NCI-H2196 treated with DMSO at 0.1 percent for 48 hours (cell line): ENCODE measurements around the gene CEP290.
"Not testable (repeated sequence)": the region's sequence is repeated elsewhere in the genome, so short reads cannot be mapped to it uniquely, and the experiment has no call there.

Source experiments
- DNase-seq: peaks from one replicate; lab custom pipeline; 2025; ENCODE audit not compliant: unreplicated experiment; lab: John Stamatoyannopoulos, UW

The CEP290 gene

GRCh38 chr12:88044035-88044434 lies 97.9 kb downstream of the CEP290 start:
- DNase-seq, result no peak

DNA sequence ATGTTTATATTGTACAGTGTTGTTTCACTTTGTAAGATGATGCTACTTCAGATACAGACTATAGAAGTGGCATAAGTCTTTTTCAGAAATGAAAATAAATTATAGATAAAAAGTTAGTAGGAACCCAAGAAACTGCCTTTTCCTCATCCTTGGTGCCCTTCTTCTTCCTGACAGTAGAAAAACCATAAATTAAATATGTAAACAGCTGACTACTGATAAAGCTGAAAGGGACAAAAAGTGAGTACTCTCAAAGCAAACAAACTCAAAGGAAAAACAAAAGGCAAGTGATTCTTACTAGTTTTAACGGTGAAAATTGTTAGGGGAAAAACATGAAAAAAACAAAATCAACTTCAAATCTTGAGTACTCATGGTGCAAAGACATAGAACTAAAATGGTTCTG lies 104.1 kb downstream of the CEP290 start:
- no peak for DNase-seq

DNA sequence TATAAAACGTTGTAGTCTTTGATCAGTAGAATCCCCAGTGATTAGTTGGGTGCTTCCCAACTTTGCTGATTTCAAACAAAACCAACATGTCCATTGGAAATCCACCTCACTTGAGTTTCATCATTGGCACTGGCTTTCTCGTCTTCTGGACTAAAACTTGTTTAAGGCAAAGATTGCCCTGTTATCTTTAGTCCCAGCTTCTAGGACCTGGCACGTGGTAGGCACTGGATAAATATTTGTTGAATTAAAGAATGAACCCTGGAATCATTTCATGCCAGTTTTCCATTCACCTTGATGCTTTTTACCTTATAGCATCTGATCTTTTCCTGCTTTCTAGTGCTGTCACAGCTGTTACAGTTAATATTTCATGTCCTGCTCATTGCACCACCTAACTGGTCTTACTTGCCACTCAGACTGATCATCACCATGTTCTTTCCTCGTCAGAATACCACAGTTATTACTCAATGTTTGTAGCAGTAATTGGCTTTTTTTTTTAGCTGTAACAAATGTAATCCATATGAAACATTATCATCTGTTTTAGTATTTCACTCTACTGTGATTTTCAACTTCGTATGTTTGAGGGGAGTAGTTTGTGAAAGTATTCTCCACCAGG lies 105.4 kb downstream of the CEP290 start:
- no peak for DNase-seq

GRCh38 chr12:88035907-88036289 lies 106.0 kb downstream of the CEP290 start:
- DNase-seq, result no peak

GRCh38 chr12:88035271-88035906 lies 106.5 kb downstream of the CEP290 start:
- peak; percentile 65 for DNase-seq

- DNase-seq, result not testable (repeated sequence)
These were observed 110.7 kb downstream of the CEP290 start for GRCh38 chr12:88031161-88031560.

DNA sequence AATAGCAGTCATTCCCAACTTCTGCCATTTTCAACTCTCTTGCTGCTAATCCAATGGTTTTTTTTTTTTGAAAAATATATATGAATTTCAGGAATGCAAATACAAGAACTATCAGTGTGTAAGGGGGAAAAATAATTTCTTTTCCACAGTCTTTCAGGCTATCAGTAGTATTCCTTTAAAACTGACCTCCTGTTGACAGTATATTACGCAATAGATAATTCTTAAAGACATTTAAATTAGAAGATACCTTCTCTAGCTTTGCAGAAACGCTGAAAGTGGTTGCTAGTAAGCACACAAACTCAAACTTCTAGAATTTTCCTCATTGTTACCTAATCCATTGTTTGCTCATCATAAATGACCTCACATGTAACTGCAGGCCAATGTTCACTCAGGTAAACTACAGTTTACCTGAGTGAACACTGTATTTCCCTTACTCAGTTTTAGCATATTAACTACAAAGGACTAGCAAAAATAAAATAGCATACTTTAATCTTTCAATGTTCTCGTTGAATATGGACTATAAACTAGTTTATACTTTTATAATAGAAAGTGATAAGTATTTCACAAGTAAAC lies 112.7 kb downstream of the CEP290 start, which contains the start of gene C12orf50:
C12orf50 (minus strand) TSS at position 309 of the 573 bp plus-strand sequence. CDS start 2,439 bp downstream, outside the sequence.
- DNase-seq, result no peak

DNA sequence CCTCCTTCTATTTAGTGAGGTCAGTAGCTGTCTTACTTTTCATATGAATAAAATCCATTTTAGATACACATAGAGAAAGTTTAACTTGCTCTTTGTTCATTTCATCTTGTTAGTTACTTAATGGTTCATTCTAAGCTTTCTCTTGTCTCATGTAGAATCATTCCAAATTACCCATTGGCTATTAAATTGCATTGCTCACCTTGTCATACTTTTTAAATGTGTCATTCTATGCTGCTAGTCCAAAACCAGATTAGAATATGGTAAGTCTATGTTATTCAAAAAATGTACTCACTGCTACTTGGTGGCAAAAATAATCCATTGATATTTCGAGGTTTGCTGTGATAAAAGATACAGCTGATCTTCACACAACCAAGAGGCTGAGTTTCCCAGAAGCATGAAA lies 115.7 kb downstream of the CEP290 start:
- DNase-seq, result no peak

GRCh38 chr12:88017964-88018363 lies 123.9 kb downstream of the CEP290 start:
- DNase-seq, result no peak

DNA sequence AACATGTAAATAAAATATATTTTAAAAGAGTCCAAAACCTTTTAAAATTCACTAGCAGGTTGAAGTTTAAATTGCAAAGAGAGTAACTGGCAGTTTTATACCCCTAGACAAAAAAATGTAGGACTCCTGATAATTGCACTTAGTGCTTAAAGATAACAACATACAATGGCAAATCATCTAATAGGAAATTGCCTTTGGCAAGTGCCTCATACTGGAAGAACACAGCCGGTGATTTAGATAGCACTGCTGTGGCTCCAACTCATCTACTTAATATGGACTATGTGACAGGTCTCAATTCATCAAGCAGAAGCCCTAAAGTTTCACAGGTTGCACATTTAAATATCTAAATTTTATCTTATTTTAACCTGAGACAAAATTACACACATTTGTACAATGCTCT lies 126.1 kb downstream of the CEP290 start:
- no peak for DNase-seq

GRCh38 chr12:88011755-88012154 lies 130.1 kb downstream of the CEP290 start:
- DNase-seq, result no peak

- DNase-seq, result no peak
These were observed 135.5 kb downstream of the CEP290 start for GRCh38 chr12:88006351-88006750.

GRCh38 chr12:88001327-88001726 lies 140.6 kb downstream of the CEP290 start:
- no peak for DNase-seq
